Heart right ventricle (tissue), 16 donors: ENCODE results near the gene KLHL17. TPM values are rescaled to one million over a fixed set of nuclear protein-coding genes. Genes with fewer than 3 reads are reported as not detected.
A peak's percentile ranks its signal among the peaks of the same experiment; 100 is the strongest.

Experiments
- ATAC-seq, 8 donors: fragments of 200-7000 bp; cut with Tn5 transposase; one replicate each; pipeline ENCODE4 v1.9.1; 2020; ENCODE audit warnings: mild to moderate bottlenecking in 8 of 8, moderate library complexity in 8 of 8, moderate number of reproducible peaks in 1 of 8
- DNase-seq, 2 donors: peaks; one replicate each; pipeline ENCODE4 v3.0.0-alpha.2; 2020
- H3K27ac ChIP-seq, 10 donors: fragments of 200-600 bp; sonication (generic) in 2 of 10; one replicate each; pipeline versions ENCODE4 v1.5.0 to v1.8.0; 2020 to 2022; ENCODE audit warnings: mild to moderate bottlenecking in 3 of 10
- H3K27me3 ChIP-seq, 7 donors: fragments of 200-600 bp; one replicate each; pipeline ENCODE4 v1.8.0; 2021 to 2022; ENCODE audit warnings: mild to moderate bottlenecking in 2 of 7
- H3K36me3 ChIP-seq, 9 donors: fragments of 200-600 bp; sonication (generic) in 1 of 9; one replicate each; pipeline versions ENCODE4 v1.5.0 to v1.8.0; 2020 to 2022; ENCODE audit warnings: mild to moderate bottlenecking in 2 of 9
- H3K4me1 ChIP-seq, 9 donors: fragments of 200-600 bp; sonication (generic) in 1 of 9; one replicate each; pipeline versions ENCODE4 v1.5.0 to v1.8.0; 2020 to 2022; ENCODE audit warnings: mild to moderate bottlenecking in 4 of 9
- H3K4me3 ChIP-seq, 10 donors: fragments of 200-600 bp; sonication (generic) in 2 of 10; one replicate each; pipeline versions ENCODE4 v1.5.0 to v1.8.0; 2020 to 2022; ENCODE audit warnings: mild to moderate bottlenecking in 7 of 10, moderate library complexity in 2 of 10
- H3K9me3 ChIP-seq, 11 donors: fragments of 200-600 bp in 10 of 11; sonication (generic) in 2 of 11; one replicate each; pipeline versions ENCODE4 v1.5.0 to v1.8.0; 2013 to 2022; ENCODE audit warnings: mild to moderate bottlenecking in 2 of 11, control low read depth in 1 of 11, moderate library complexity in 1 of 11
- CTCF ChIP-seq, 9 donors: fragments of 200-600 bp; sonication (generic) in 2 of 9; IDR thresholded peaks; one replicate each; pipeline versions ENCODE4 v1.5.0 to v1.8.0; 2021 to 2022; ENCODE audit warnings: antibody characterized with exemption in 9 of 9, mild to moderate bottlenecking in 5 of 9, moderate library complexity in 1 of 9
- WGBS, 2 donors: extraction: QIAGEN DNeasy Blood & Tissue Kit; methylation state at CpG; one replicate each; pipeline ENCODE4 v1.1.7; 2013; ENCODE audit warnings: inconsistent platforms in 1 of 2; 5-methylcytosine and 5-hydroxymethylcytosine counted together
- intact Hi-C, 10 donors: fragments of 100-400 bp; cut with DNase I; formaldehyde crosslinking; loops; one replicate each; pipeline versions ENCODE4 v1.11.1 to v1.14.2; 2022
- polyA plus RNA-seq, 2 donors: library from polyadenylated mRNA; stranded (reverse); fragments of 200-250 nt; gene quantifications; one replicate each; pipeline ENCODE4 v1.2.3, GENCODE V29; 2013
- total RNA-seq, 10 donors: library from RNA; stranded (reverse); fragmentation: NEBNext Ultra II Directional in 3 of 10; extraction: Animal tissue kit (Norgen Biotek cat#: 25700) in 3 of 10; gene quantifications; one replicate each; pipeline versions ENCODE4 v1.2.1 to v1.2.4, GENCODE V29; 2021 to 2023
- donor health status: Arrhythmogenic right ventricular cardiomyopathy.
- donor health status: ischemic (EF 13 %, LVEDD 7.1; RV severe dilation, severe dysfunction).
- donor health status: healthy with polysubstance abuse.
- donor health status: DM: no; HTN: yes; CAD: no.
- donor health status: DM: no; HTN: no; CAD: no.
- donor health status: ischemic (EF 25% LVEDD 6.9; RV normal size, moderate dysfunction).
- donor health status: ischemic (EF 25% LVEDD 5.7; RV mildly dilated, moderate dysfunction).
- donor health status: healthy.
- donor health status: DM: yes; HTN: yes; CAD: no.
- donor health status: Ischemic cardiomyopathy.
- donor health status: ischemic (EF 35%, LVEDD 5.7; RV mildly dilated, moderate dysfunction).
- donor health status: nonischemic (EF 11% LVEDD 7.7; RV severe dilation, severe dysfunction).
- donor health status: DM: yes; HTN: yes; CAD: no.
- donor health status: PGD.
- donor health status: ischemic (EF 29% LVEDD 5.4; RV normal size, mild dysfunction).
- donor health status: nonischemic (EF 23%, LVEDD 6.1; RV moderate dilation, normal function).

KLHL17 gene
- total and polyA plus RNA-seq, 12 donors, result 1.3 to 10.2 (median 3.7) TPM

- H3K36me3 ChIP-seq, result peaks cover 0 to 12% (median 0%) of the 10 kb centered on the region in 9 donors
- ATAC-seq, result peak; percentile 25 to 78 (median 67)
- TF ChIP-seq CTCF (IDR thresholded peaks at IDR 0.05), result no peak
- intact Hi-C loops, result no loop called here
- peaks cover 14 to 45% (median 31%) of the 10 kb centered on the region in 7 donors for H3K27me3 ChIP-seq
- 1% methylated on average over 52 to 60 of the region's 60 CpGs for WGBS, 2 donors
- peak; percentile 55 to 71 for DNase-seq
- H3K4me1 ChIP-seq, result peaks cover 3 to 18% (median 15%) of the 10 kb centered on the region in 9 donors
- H3K4me3 ChIP-seq, result peak overlapping the region; percentile 39 to 76 (median 60)
- H3K27ac ChIP-seq, result peak overlapping the region in 6 of 10 donors; percentile 5 to 71 (median 30)
- H3K9me3 ChIP-seq, result no peaks in the 10 kb centered on the region
Observed at GRCh38 chr1:966704-967300, 6.4 kb downstream of the KLHL17 start.

GRCh38 chr1:967466-968343 lies 7.3 kb downstream of the KLHL17 start:
- peaks cover 14 to 54% (median 40%) of the 10 kb centered on the region in 7 donors for H3K27me3 ChIP-seq
- DNase-seq (no peak), ATAC-seq (no peak)
- H3K4me3 ChIP-seq, result peak overlapping the region in 2 of 10 donors; percentile 63 to 76
- no peaks in the 10 kb centered on the region for H3K9me3 ChIP-seq
- no peak overlapping the region for H3K27ac ChIP-seq
- intact Hi-C loops, result no loop called here
- 72 to 74% methylated on average over 23 of the region's 23 CpGs for WGBS, 2 donors
- H3K4me1 ChIP-seq, result peaks cover 3 to 18% (median 15%) of the 10 kb centered on the region in 9 donors
- TF ChIP-seq CTCF (IDR thresholded peaks at IDR 0.05), result no peak
- H3K36me3 ChIP-seq, result peaks cover 0 to 7% (median 0%) of the 10 kb centered on the region in 9 donors

- Histone ChIP-seq H3K27ac (no peak overlapping the region), H3K4me3 (no peak overlapping the region), H3K36me3 (no peaks in the 10 kb centered on the region), H3K4me1 (peaks cover 3 to 35% (median 15%) of the 10 kb centered on the region in 9 donors), H3K9me3 (no peaks in the 10 kb centered on the region), H3K27me3 (peaks cover 14 to 70% (median 57%) of the 10 kb centered on the region in 7 donors)
- intact Hi-C loops, result no loop called here
- no peak for DNase-seq
- 82 to 88% methylated on average over 15 of the region's 15 CpGs for WGBS, 2 donors
- no peak for ATAC-seq
- TF ChIP-seq CTCF (IDR thresholded peaks at IDR 0.05), result no peak
Observed at GRCh38 chr1:969260-969855, 9.0 kb downstream of the KLHL17 start.

GRCh38 chr1:970242-970972 lies 10.0 kb downstream of the KLHL17 start:
- no peak overlapping the region for H3K4me3 ChIP-seq
- TF ChIP-seq CTCF (IDR thresholded peaks at IDR 0.05), result no peak
- H3K4me1 ChIP-seq, result peaks cover 3 to 40% (median 15%) of the 10 kb centered on the region in 9 donors
- no peaks in the 10 kb centered on the region for H3K9me3 ChIP-seq
- no peaks in the 10 kb centered on the region for H3K36me3 ChIP-seq
- ATAC-seq (peak in 1 of 8 donors; percentile 0), DNase-seq (no peak)
- intact Hi-C loops, result no loop called here
- H3K27me3 ChIP-seq, result peaks cover 14 to 81% (median 67%) of the 10 kb centered on the region in 7 donors
- no peak overlapping the region for H3K27ac ChIP-seq
- WGBS, 2 donors, result 12 to 14% methylated on average over 32 to 33 of the region's 33 CpGs
